ENCODE measurements around the gene SPAG4.

Gene SPAG4

GRCh38 chr20:35615667-35616464 lies at the start of gene SPAG4:
SPAG4 (plus strand) TSS chr20:35615829; CDS start chr20:35616004, 175 bp downstream.
- intact Hi-C loops (cut with DNase I), result loop anchor here (5.0 kb wide), 1 partner anchor 46 kb away; the partner anchor contains the start of genes CPNE1 and RBM12
- DNase-seq, result peak; percentile 83 to 99 (median 94)

GRCh38 chr20:35568645-35569044 lies 47.0 kb upstream of the SPAG4 start:
- DNase-seq, result no peak
- intact Hi-C loops (cut with DNase I), result no loop called here

GRCh38 chr20:35571555-35571954 lies 44.1 kb upstream of the SPAG4 start:
- intact Hi-C loops (cut with DNase I), result no loop called here
- DNase-seq, result no peak

- intact Hi-C loops (cut with DNase I), result no loop called here
- DNase-seq, result no peak
Observed at GRCh38 chr20:35572838-35573237, 42.8 kb upstream of the SPAG4 start.

- intact Hi-C loops (cut with DNase I), result no loop called here
- DNase-seq, result no peak
Observed at GRCh38 chr20:35575958-35576357, 39.7 kb upstream of the SPAG4 start.

GRCh38 chr20:35576816-35577215 lies 38.8 kb upstream of the SPAG4 start:
- DNase-seq, result no peak
- intact Hi-C loops (cut with DNase I), result no loop called here

- intact Hi-C loops (cut with DNase I), result no loop called here
- DNase-seq, result peak in 1 of 10 donors; percentile 36
Observed at GRCh38 chr20:35578469-35578868, 37.2 kb upstream of the SPAG4 start.

GRCh38 chr20:35579196-35579595 lies 36.4 kb upstream of the SPAG4 start:
- peak in 1 of 10 donors; percentile 43 for DNase-seq
- intact Hi-C loops (cut with DNase I), result no loop called here

GRCh38 chr20:35582131-35582530 lies 33.5 kb upstream of the SPAG4 start:
- intact Hi-C loops (cut with DNase I), result no loop called here
- DNase-seq, result peak in 1 of 10 donors; percentile 41

- intact Hi-C loops (cut with DNase I), result no loop called here
- peak in 1 of 10 donors; percentile 46 for DNase-seq
Observed at GRCh38 chr20:35582741-35583404, 32.8 kb upstream of the SPAG4 start.

- intact Hi-C loops (cut with DNase I), result no loop called here
- peak in 1 of 10 donors; percentile 70 for DNase-seq
Observed at GRCh38 chr20:35583636-35584560, 31.7 kb upstream of the SPAG4 start.

GRCh38 chr20:35586751-35587425 lies 28.7 kb upstream of the SPAG4 start:
- peak in 1 of 10 donors; percentile 14 for DNase-seq
- intact Hi-C loops (cut with DNase I), result no loop called here

- no peak for DNase-seq
- intact Hi-C loops (cut with DNase I), result no loop called here
Observed at GRCh38 chr20:35587436-35587835, 28.2 kb upstream of the SPAG4 start.

GRCh38 chr20:35588397-35588796 lies 27.2 kb upstream of the SPAG4 start:
- peak in 1 of 10 donors; percentile 46 for DNase-seq
- intact Hi-C loops (cut with DNase I), result no loop called here

GRCh38 chr20:35592339-35592974 lies 23.2 kb upstream of the SPAG4 start:
- DNase-seq, result peak in 3 of 10 donors; percentile 4 to 18 (median 12)
- intact Hi-C loops (cut with DNase I), result loop anchor here (2.0 kb wide), 1 partner anchor 20 kb away; no protein-coding TSS in a partner anchor

GRCh38 chr20:35595456-35595855 lies 20.2 kb upstream of the SPAG4 start:
- DNase-seq, result peak in 3 of 10 donors; percentile 47 to 68 (median 56)

GRCh38 chr20:35595901-35596300 lies 19.7 kb upstream of the SPAG4 start:
- peak in 3 of 10 donors; percentile 12 to 46 (median 18) for DNase-seq
- intact Hi-C loops (cut with DNase I), result no loop called here

More at GRCh38 chr20:35595456-35595855, 20.2 kb upstream of the SPAG4 start:
- intact Hi-C loops (cut with DNase I), result no loop called here

GRCh38 chr20:35597186-35597585 lies 18.4 kb upstream of the SPAG4 start:
- intact Hi-C loops (cut with DNase I), result no loop called here
- peak in 2 of 10 donors; percentile 10 to 22 for DNase-seq

GRCh38 chr20:35598476-35598875 lies 17.2 kb upstream of the SPAG4 start:
- peak in 2 of 10 donors; percentile 14 to 30 for DNase-seq

More at GRCh38 chr20:35598476-35598875, 17.2 kb upstream of the SPAG4 start:
- intact Hi-C loops (cut with DNase I), result no loop called here

All from posterior cingulate gyrus (tissue), 11 donors.